HG03432 (cell line): ENCODE results near the gene SDF2.
A peak's percentile ranks its signal among the peaks of the same experiment; 100 is the strongest.

ENCODE experiments used
- ATAC-seq: cut with Tn5 transposase; IDR thresholded peaks from one replicate; pipeline ENCODE4 v1.9.1; 2021; ENCODE audit warnings: mild to moderate bottlenecking, moderate library complexity; ENCODE audit not compliant: unreplicated experiment

Gene SDF2

GRCh38 chr17:28661635-28662526 is at the start of gene SDF2, which contains the start of gene SUPT6H:
TSS of gene SDF2 (minus strand) at chr17:28661906. CDS start at chr17:28661876, 30 bp downstream.
TSS of gene SUPT6H (plus strand) at chr17:28662205. CDS start at chr17:28673402, 11,197 bp downstream.
- ATAC-seq: peak; percentile 88

GRCh38 chr17:28710861-28711722 is 49.4 kb upstream of the SDF2 start:
- peak; percentile 88 for ATAC-seq

GRCh38 chr17:28707339-28707720 is 45.6 kb upstream of the SDF2 start:
- ATAC-seq: no peak

- no peak for ATAC-seq
Observed at GRCh38 chr17:28706471-28707338, 45.0 kb upstream of the SDF2 start.

GRCh38 chr17:28705728-28706334 is 44.1 kb upstream of the SDF2 start:
- no peak for ATAC-seq

- ATAC-seq: no peak
Observed at GRCh38 chr17:28705074-28705659, 43.5 kb upstream of the SDF2 start.

GRCh38 chr17:28704219-28704858 is 42.6 kb upstream of the SDF2 start:
- no peak for ATAC-seq

- no peak for ATAC-seq
Observed at GRCh38 chr17:28703552-28704218, 42.0 kb upstream of the SDF2 start.

- ATAC-seq: no peak
Observed at GRCh38 chr17:28702752-28703150, 41.0 kb upstream of the SDF2 start.

- no peak for ATAC-seq
Observed at GRCh38 chr17:28702026-28702751, 40.5 kb upstream of the SDF2 start.

- ATAC-seq: no peak
Observed at GRCh38 chr17:28700830-28701492, 39.3 kb upstream of the SDF2 start.

- ATAC-seq: no peak
Observed at GRCh38 chr17:28700278-28700677, 38.6 kb upstream of the SDF2 start.

GRCh38 chr17:28698253-28698941 is 36.7 kb upstream of the SDF2 start:
- ATAC-seq: no peak

GRCh38 chr17:28693869-28694268 is 32.2 kb upstream of the SDF2 start:
- no peak for ATAC-seq

- no peak for ATAC-seq
Observed at GRCh38 chr17:28689011-28689410, 27.3 kb upstream of the SDF2 start.

- no peak for ATAC-seq
Observed at GRCh38 chr17:28688481-28688880, 26.8 kb upstream of the SDF2 start.

- no peak for ATAC-seq
Observed at GRCh38 chr17:28686296-28686695, 24.6 kb upstream of the SDF2 start.
